NCI-H526 treated with DMSO at 0.1 percent for 48 hours (cell line): ENCODE data around the gene MED7.
"Not testable (repeated sequence)": the region's sequence is repeated elsewhere in the genome, so short reads cannot be mapped to it uniquely, and the experiment has no call there.

Experiments used
- DNase-seq: peaks from one replicate; lab custom pipeline; 2025; lab: John Stamatoyannopoulos, UW

The MED7 gene, protein sequence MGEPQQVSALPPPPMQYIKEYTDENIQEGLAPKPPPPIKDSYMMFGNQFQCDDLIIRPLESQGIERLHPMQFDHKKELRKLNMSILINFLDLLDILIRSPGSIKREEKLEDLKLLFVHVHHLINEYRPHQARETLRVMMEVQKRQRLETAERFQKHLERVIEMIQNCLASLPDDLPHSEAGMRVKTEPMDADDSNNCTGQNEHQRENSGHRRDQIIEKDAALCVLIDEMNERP

DNA sequence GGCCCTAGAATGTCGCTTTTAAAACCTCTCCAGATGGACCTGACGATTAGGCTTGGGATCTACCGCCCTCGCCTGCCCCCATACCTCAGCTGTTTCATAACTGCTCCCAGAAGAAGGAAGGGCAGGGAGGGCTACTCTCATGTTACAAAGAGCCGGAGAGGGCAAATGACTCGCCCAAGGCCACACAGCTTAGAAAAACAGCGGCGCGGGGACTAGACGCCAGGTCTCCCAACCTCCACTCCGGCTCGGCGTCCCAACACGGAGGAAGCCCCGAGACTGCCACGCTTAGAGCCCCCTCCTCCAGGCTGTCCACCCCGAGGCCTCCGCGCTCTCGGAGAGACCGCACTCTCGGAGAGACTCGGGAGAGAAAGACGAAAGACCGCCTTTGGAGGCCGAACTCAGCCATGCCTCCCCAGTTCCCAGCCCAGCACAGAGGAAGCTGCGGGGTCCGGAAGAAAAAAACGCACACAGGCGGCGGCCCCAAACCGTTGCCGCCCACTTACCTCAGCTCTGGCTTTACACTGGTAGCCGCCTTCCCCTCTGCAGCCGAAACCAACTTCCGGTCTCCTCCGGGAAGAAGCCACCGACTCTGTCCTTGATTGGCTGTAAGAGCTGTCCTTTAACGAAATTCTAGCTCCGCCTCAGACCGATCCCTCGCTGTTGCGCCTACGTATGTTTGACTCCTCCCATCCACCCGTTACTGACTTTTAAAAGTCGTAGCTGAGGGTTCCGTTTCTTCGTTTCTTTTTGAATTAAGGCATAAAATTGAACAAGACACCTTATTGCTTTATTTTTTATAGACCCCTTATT is at the start of gene MED7:
Gene MED7 (minus strand): TSS at position 549 of the 810 bp plus-strand sequence. CDS start 3,434 bp downstream, outside the sequence.
- peak; percentile 98 for DNase-seq

DNA sequence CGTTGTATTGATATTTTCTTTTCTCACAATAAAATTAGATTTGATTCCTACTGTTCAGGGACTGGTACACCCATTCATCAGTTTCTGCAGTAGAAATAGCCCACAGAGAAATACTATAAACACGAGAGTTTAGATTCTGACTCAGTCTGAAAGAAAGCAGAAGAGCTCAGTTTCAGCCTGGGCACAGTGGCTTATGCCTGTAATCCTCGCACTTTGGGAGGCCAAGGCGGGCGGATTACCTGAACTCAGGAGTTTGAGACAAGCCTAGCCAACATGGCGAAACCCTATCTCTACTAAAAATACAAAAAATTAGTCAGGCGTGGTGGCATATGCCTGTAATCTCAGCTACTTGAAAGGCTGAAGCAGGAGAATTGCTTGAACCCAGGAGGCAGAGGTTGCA is 46.6 kb upstream of the MED7 start:
- no peak for DNase-seq

DNA sequence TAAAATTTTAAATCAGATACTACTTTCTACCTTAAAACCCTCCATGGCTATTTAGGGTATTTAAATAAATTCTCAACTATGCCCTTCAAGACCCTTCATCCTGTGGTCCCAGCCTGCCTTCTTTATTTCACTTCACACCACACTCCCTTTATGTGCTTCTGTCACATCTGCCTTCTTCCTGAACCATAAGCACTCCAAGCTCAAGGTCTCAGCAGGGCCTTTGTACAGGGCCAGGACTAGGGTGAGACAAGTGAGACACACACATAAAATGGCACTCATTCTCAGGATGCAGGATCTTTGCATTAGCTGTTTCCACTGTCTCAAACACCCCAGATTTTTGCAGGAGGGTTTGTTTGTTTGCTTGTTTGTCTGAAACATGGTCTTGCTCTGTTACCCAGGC is 45.6 kb upstream of the MED7 start:
- no peak for DNase-seq

DNA sequence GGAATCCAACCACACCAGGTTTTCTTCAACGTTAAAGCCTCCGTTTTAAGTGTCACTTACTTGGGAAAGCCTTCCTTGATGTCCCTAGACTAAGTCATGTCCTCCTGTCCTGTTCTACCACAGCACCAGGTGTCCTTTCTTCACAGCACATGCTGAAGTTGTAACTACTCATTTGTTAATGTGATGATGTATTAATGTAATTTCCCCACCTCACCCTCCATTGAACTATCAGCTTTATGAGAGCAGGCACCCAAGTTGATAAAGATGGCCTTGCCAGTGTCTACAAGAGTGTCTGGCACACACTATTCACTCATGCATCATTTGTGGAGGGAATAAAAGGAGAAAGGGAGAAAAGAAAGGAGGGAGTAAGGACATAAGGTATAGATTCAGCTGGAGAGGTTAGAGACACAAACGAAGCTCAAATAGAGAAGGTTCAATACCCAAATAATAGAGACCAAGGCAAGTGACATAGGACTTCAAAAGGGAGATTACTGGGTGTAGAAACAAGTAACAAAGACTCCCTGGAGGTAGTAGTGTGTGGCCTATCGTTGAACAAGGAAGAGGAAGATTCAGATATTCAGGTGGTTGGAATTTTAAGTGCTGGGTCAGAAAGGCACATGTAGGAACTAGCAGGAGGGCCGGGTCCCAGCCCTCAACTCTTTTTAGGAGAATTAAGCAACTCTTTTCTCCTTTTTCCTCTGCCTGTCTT is 44.5 kb upstream of the MED7 start:
- DNase-seq, result no peak

DNA sequence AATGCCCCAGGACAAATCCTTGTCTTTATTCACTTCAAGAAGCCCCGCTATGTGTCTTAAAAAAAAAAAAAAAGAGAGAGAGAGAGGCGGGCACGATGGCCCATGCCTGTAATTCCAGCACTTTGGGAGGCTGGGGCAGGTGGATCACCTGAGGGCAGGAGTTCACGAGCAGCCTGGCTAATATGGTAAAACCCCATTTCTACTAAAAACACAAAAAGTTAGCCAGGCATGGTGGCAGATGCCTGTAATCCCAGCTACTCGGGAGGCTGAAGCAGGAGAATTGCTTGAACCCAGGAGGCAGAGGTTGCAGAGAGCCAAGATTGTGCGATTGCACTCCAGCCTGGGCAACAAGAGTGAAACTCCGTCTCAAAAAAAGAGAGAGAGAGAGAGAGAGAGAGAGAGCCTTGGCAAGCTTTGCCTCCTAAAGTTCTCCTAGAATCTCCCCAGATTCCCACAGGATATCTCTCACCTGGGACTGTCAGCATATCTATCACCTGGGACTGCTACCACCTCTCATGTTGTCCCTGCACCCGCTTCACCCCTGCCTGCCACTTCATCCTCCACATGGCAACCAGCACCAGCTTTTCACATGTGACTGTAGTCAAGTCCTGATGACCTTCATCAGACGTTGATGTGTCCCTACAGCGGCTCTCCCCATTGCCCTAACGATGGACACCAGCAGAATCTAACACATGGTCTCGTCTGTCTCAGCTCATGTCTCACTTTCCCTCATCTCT is 43.8 kb upstream of the MED7 start:
- DNase-seq, result no peak

DNA sequence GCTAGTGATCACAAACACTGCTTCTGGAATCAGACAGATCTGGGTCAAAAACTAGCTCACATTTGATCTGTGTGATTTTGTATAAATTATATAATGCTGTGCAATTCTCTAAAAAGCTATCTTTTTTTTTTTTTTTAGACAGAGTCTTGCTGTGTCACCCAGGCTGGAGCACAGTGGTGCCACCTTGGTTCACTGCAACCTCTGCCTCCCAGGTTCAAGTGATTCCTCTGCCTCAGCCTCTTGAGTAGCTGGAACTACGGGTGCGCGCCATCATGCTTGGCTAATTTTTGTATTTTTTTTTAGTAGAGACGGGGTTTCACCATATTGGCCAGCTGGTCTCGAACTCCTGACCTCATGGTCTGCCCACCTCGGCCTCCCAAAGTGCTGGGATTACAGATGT is 42.5 kb upstream of the MED7 start:
- DNase-seq, result not testable (repeated sequence)

DNA sequence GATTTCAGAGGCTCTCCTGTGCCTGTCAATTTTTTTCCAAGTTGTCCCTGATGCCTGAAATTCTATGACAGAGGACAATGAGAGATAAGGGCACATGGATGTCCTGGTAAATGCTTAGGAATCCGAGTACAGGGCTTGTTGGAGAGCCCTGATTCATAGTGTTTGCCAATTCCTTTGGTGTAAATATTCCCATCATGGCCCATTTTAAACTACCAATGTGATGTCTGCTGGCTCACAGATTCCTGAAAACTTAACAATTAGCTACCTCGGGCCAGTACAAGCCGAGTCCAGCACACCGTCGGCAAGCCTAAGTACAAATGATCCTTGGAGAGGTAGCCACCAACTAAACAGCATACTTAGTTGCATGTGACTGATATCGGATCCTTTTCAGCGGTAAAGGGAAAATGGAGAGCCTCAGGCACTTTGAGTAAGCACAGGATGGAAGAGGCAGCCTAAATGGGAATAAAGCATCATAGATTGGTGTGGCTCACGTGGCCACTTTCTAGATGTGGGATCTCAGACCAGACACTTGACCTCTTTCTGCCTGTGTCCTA is 41.5 kb upstream of the MED7 start:
- no peak for DNase-seq

DNA sequence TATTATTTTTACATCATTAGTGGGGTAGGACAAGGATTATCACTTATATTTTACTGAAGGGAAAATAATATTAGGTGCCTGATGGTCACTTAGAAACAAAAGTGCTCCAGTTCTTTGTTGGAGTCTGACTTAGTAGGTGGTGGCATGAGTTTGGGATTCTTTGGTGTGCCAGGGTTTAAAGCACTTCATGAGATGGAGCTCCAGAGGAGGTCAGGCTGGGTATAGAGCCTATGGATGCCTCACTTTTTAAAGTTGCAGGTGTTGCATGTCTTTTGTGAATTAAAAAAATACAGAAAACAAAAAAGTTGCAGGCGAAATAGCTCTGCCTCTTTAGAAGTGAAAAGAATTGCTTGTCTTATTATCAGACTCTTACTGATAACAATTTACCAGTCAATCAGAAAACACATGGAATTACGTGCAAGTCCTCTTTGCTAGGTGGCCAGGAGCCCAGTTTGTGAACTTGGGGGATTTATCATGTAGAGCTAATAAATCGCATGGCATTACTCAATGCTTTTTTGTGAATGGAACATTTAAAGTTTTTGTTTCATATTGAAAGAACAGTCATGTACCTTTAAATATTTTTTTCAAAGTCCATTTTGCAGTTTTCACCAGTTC is 39.6 kb upstream of the MED7 start:
- DNase-seq, result no peak

DNA sequence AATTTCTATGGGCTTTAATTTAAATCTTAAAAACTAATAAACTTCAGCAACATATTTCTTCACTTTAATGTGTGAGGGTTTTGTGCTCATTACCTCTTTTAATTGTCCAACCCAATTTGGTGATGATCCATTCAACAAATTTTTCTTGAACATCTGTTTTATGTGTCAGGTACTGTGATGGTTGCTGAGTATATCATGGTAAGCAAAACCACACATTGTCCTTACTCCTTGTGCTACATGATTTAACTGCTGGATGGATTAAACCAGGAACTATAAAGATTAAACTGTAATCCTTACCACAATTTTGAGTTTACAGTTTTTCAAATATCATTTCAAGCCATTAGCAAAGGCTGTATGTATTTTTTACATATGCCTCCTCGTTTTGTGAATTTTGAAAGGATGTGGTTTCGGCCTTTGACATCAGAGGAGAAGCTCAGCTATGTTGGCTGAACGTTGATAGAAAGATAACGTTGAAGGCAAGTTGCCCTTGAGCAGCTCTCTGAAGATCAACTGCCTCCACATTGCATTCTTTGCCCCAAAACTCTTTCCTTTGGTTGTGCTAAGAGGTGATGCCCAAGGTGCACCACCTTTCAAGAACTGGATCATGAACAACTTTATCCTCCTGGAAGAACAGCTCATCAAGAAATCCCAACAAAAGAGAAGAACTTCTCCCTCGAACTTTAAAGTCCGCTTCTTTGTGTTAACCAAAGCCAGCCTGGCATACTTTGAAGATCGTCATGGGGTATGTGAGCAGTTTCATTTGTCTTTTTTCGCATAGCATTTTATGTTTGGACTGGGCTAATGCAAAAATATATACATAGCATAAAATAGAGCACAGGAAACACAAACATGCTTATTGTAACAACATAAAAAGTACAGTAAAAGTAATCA is 38.0 kb upstream of the MED7 start, which contains the start of gene ITK:
Gene ITK (plus strand): TSS at position 467 of the 891 bp plus-strand sequence. CDS start 138 bp downstream, at position 605.
- no peak for DNase-seq

DNA sequence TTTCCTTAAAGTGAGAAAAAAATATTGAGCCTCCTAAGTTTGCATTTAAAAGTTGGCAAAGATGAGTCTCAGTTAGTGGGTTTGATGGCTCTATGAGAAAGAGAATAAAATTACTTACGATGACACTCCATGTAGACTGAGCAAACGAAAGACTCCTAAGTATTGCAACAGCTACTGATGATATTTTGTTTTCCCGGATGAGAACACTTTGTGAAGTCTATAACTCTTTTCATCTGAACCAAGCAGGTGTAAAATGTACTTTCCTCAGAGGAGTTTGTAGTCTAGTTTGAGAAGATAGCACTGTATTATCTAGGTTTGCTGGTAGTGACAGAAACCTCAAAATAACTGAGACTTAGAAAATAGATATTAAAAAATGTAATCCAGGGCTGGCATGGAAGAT is 36.3 kb upstream of the MED7 start:
- DNase-seq, result no peak

DNA sequence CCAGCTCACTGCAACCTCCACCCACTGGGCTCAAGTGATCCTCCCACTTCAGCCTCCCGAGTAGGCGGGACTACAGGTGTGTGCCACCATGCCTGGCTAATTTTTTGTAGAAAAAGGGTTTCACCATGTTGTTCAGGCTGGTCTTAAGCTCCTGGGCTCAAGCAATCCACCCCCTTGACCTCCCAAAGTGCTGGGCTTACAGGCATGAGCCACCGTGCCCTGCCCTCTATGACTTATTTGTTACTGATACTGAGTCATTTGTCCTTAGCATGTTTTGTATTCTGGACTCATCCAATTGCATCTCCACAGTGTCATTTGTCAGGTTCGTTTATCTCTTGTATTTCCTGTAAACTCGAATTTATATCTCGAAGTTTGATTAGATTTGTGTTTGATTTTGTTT is 35.3 kb upstream of the MED7 start:
- no peak for DNase-seq

DNA sequence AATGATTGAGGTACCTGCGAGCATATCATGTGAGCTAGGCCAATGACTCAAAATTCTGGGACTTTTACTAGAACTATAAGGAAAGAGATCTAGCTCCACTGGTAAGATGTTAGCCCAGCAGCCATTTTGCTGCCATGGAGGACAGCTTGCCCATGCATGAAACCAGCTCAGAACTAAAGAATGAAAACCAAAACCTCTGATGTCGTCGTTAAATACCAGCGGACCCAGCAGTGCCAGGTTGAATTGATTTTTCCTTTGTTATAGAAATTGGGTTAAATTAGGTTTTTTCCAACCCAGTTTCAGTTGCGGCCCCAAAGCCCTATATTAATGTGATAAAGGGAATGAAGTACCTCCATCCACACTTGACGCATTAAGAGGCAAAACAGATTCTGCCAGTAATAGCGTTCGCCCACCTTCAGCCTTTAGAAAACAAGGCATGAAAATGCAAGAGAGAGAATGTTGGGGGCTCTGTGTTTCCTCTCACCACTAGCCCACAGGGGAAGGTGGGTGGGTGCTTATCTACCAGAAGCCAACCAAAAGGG is 32.5 kb upstream of the MED7 start:
- DNase-seq, result no peak

DNA sequence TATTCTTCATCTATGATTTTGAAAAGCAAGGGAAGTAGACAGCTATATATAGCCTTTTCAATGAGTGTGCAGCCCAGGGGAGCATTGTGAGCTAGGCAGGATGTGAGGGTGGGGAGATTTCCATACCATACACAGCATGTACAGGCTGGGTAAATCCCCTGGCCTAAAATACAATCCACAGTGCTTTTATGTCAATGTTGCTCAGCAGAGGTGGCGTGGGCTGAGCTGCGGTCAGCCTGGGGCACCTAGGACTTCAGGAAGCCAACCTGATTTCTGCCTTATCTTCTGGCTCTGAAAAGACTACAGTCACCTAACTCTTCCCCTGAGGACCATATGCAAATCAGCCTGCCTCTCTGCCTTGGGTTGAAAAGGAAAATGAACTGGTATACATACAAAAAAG is 29.7 kb upstream of the MED7 start:
- peak; percentile 66 for DNase-seq

DNA sequence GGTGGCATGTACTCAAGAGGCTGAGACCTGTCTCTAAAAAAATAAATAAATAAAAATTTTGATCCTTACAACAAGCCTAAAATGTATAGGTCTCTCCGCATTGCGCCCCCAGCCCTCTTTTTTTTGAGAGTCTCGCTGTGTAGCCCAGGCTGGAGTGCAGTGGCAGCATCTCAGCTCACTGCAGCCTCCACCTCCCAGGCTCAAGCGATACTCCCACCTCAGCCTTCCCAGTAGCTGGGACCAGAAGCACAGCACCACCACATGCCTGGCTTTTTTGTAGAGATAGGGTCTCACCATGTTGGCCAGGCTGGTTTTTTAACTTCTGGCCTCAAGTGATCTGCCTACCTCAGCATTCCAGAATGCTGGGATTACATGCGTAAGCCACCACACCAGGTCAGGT is 25.6 kb upstream of the MED7 start:
- no peak for DNase-seq

DNA sequence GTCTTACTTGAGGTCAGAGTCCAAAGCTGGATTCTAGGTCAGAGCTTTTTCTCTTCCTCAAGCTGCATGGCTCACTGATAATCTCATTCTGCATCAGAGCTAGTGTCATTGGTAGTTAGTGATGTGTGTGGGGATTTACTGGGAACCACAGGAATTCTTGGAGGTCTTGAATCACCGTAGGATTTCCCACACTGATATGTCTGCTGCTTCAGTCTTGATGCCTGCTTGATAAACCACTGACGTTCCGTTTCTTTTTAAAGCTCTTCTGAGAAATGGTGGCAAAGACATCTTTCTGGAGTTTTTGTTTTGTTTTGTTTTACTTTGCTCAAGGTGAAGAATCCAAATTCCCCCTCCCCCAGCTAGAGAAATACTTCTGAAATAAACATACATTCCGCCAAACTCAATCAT is 24.6 kb upstream of the MED7 start:
- DNase-seq, result no peak

DNA sequence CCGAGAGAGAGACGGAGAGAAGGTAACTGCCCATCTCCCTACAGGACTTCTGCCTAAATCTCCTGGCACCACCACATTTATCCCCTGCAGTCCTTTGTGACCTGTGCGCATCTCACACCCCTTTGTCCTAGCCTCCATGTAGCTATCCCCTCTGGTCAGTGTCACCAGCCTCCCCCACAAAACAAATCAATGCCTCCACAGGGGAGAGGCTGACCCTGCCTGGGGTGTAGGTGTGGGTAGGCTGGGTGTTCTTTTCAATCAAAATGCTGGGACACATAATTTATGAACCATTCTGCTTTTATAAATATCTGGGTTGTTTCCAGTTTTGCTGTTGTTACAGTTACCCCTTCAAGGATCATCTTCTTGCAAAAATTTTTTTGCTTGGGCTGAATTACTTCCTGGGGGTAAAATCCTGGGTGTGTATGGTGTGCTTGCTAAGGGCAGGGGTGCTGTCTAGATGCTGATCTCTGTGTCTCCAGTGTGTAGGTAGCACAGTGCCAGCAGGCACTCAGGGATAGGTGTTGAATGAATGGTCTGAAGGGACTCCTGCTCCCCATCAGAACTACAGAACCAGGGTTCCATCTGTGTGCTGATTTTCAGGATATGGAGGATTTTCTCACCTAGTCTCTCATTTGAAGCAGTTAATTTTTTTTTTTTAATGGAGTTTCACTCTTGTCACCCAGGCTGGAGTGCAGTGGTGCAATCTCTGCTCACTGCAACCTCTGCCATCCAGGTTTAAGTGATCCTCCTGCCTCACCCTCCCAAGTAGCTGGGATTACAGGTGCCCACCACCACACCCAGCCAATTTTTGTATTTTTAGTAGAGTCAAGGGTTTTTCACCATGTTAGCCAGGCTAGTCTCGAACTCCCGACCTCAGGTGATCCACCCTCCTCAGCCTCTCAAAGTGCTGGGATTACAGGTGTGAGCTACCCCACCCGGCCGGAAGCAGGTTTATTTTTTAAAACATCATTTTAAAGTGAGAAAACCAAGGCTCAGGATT is 23.8 kb upstream of the MED7 start, which contains the start of gene GARIN3:
Gene GARIN3 (minus strand): TSS at position 51 of the 1,000 bp plus-strand sequence. CDS start 96 bp downstream, outside the sequence.
- no peak for DNase-seq

DNA sequence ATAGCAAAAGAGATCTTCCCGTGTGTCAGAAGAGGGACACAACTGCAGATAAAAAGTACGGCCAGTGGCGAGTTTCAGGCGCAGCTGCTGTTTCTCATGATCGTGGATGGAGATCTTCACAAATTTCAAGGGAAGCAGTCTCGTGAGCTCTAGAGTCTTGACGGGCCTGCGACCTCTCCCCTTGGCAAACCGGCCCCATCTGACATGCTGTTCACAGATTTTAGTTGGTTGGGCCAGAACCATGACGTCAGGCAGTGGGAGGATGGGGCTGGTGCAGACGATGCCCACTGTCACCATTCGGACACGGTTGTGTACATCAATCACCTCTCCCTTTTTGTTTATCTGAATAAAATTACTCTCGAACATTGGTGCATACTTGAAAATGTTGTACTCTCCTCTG is 23.0 kb upstream of the MED7 start:
- no peak for DNase-seq

DNA sequence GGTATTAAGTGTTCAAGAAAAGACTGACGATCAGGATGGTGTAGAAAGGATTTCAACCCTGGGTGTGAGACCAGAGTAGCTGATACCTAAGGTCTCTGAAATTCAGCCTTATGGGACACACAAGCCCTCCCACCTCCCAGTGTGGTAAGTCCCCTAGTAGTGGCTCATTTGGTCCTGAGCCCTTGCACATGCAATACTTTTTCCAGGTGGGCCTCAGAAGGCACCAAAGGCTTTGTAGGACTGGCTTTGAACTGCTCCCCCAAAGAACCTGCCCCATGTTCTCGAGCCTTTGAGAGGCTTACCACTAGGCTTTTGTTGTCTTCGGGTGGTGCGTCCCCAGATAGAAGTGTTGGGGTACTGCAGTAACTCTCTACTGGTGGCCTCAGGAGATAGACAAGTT is 22.6 kb upstream of the MED7 start:
- DNase-seq, result no peak

DNA sequence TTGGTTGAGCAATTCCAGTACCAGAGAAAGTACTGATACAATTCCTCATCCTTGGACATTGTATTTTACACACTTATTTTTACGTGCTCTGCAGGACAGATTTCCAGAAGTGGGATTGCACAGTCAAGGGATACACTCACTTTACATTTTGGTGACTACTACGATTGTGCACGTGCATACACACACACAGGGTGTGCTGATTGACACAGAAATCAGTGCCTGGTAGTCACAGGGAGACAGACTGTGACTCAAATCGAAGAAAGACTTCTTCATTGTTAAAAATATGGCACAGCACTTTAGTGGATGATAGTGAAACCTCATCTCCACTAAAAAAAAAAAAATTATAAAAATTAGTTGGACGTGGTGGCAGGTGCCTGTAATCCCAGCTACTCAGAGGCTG is 21.9 kb upstream of the MED7 start:
- no peak for DNase-seq
